Medulla oblongata (tissue), 1 donor: ENCODE results near the gene LRP2.
"Not testable (repeated sequence)": the region's sequence is repeated elsewhere in the genome, so short reads cannot be mapped to it uniquely, and the experiment has no call there.

ENCODE experiments used
- DNase-seq: peaks from one replicate; pipeline ENCODE4 v3.0.0-alpha.2; 2015; ENCODE audit errors: extremely low spot score

Gene LRP2

DNA sequence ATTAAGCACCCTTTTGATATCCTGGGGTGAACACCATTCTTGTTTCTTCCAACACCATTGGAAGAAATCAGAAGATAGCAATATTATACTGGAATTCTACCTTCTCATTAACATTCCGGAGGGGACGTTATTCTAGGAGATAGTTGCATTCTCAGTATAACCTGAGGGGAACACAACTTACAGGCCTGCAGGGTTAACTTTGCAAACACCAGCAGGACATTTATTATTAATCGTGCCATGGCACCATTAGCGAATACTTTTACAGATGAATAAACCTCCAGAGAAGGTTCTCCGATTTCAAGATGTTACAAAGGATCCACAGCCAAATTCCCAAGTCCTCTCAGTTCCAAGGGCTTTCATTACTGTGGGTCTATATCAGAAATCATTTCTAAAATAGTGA lies 184.0 kb downstream of the LRP2 start:
- no peak for DNase-seq

DNA sequence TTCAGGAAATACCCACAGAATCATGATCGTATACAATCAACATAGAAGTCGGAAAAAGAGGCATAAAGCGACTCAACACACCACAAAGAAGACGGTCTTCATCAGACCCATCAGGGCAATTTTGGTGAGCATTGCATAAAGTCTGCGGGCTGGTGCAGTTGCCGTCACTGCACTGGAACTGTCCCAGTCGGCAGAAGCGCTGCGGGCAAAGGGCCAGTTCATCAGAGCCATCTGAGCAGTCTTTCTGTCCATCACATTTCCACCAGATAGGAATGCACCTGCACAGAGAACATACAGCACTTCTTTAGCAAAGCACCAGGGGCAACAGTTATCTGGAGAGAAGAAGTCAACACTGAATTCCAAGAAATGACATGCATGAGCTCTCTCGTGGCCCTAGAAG lies 187.2 kb downstream of the LRP2 start:
- no peak for DNase-seq

DNA sequence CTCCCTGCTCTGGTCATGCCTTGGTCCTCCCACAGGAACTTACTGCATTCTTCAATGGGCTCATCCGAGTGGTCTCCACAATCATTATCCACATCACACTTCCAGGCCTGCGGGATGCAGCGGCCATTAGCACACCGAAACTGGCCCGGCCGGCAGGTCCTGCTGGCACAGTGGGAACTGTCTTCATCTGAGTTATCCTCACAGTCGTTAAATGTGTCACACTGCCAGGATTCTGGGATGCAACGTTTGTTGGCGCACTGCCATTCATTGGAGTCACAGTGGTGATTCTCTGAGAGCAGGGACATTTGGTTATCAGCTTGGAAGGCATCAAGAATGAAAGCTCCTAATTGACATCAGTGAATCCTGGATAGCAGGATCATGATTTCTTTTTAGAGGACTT lies 188.5 kb downstream of the LRP2 start:
- peak; percentile 32 for DNase-seq

DNA sequence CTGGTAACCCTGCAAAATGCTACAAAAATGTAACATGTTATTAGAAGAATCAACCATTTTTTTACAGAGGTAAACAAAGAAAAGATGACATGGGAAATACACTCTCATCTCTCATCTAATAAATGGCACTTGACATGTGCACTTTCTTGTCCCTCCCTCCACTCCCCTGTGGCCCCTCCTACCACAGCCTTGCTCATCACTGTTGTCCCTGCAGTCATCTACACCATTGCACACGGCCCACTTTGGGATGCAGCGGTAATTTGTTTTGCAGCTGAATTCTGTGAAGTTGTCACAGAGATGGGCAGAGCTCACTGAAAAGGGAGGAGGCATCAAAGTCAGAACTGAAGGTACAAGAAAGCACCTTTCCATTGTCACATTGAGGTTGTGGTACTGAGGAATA lies 189.4 kb downstream of the LRP2 start:
- DNase-seq = no peak

DNA sequence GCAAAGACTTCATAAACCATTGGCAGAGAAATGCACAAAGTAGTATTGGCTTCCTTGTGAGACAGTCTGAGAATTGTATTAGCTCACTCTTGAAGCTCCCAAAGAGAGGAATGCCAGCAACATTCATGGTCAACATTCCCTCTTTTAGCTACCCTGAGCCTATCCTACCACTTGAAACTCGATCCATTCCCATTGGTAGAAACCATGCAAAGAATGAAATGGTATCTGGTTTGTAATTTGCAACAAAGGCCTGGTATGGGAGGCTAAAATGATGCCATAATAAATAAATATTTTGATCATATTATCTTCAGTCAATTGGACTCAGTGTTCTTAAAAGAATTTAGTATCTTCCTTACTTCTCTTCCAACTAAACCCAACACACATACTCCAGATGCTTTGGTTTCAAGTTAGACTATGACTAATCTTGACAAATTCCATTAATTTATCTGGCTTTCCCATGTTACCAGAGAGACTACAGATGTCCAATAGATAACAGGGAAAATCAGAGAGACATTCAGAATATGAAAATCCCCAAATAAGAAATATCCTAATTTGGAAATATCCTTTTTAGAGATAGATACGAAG lies 190.1 kb downstream of the LRP2 start:
- no peak for DNase-seq

DNA sequence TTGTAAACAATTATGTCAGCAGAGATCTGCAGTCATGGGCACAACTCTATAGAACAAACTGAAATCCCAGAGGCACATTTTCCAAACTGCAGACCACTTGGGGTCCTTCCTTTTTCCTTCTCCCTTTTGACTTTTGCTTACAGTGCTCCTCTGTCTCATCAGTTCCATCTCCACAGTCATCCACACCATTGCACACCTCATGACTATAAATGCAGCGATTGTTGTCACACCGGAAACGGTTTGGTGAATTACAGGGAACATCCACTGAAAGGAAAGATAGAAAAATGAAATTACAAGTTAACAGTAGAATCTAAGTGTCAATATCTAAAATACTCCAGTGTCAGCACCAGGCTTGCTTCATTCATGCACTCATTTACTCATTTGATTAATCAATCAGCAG lies 196.5 kb downstream of the LRP2 start:
- no peak for DNase-seq

DNA sequence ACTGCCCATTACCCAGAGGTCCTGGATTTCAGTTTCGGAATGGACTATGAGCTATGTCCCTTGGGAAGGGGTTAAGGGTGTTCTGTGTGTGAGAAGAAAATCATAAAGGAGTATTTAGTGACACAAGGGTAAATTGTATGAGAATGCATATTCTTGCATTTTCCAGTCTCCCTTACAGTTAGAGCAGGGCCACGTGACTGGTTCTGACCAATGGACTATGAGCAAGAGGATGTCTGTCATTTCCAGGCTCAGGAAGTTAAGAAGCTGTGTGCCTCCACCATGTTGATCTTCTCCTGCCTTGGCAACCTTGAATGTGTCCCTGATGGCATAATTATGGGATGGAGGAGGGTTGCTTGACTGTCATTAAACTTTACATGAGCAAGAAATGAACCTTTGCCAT lies 198.0 kb downstream of the LRP2 start:
- no peak for DNase-seq

DNA sequence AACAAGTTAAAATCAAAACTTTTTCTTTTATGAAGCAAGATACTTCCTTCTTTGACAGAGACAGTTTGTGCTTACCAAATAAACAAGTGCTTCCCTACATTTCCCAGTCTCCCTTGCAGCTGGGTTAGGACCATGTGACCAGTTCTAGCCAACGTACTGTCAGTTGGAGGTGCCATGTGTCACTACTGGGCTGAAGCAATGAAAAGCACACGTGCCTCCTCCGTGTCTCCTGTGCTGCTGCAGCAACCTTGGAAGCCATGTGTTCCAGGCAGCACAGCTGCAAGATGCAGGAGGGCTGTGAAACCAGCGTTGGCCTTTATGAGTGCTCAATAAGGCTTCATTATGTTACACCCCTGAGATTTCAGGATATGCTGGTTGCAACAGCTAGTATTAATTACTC lies 199.7 kb downstream of the LRP2 start:
- no peak for DNase-seq

DNA sequence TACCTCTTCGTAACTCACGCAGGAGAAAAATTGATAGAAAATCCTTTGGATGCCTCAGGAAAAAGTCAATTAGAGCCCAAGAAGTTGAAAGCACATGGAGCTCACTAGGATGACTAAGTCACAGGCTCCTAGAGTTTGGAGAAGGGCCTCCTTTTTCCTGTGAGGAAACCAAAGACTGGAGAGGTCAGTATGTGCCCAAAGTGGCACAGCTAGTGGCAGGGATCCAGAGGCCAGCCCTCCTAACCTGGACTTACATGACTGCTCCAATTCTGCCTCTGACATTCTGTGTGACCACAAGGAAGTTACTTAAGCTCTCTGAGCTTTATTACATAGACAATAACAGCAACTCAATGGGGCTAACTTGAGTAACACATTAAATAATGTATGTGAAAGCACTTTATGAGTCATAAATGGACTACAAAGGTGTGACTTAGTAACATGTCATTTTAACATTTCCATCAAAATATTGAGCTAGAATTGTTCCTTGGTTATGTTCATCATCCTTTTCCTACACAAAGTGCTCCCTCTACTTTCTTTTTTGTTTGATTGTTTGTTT lies 201.3 kb downstream of the LRP2 start:
- DNase-seq = no peak

DNA sequence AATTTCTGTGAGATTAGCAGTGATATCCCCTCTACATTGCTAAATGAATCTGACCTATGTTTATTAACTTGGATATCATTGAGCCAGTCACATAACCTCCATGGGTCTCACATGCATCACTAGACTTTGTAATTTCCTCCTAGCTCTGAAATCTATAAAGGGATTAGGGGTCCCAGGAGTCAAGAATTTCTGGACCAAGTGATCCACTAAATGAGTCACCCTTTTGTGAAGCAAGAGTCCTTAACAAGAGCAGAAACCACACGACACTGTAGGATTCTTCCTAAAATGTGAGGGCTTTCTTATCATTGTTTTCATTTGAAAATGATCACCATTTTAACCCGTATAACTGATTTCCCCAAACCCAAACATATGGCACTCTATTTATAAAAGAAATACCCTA lies 202.6 kb downstream of the LRP2 start:
- DNase-seq = no peak

DNA sequence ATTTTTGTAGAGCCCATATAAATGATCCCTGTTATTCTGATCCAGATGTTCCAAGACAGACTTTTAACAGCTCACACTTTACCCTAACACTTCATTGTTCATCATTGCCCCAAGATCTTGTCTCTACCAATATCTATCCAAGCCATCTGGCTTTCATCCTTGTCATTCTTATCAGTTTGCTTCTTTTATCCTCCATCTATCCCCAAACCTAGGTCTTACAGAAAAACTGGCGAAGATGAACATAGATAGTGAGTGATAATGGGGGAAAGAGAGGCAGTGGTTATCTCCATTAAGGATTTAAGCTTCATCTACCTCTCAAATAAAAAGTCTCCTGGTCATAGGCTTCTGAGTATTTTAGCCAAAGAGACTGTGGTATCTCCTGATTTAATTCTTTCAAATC lies 203.5 kb downstream of the LRP2 start:
- no peak for DNase-seq

DNA sequence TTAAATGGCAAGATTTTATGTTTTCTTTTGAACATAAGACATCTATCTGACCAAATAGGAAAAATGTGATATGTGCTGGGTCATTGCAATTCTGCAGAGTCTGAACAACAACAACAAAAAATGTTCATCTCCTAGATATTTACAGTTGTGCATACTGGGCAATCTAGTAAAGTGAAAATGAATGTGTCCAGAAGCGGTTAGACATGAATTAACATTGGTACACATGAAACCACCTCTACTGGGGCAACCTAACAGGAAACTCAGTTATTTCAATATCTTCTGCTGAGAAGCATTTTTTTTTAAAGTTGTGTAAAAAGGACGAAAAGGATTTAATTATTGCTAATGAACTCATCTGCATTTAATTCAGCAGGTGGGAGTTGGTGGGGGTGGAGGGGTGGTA lies 216.1 kb downstream of the LRP2 start:
- no peak for DNase-seq

DNA sequence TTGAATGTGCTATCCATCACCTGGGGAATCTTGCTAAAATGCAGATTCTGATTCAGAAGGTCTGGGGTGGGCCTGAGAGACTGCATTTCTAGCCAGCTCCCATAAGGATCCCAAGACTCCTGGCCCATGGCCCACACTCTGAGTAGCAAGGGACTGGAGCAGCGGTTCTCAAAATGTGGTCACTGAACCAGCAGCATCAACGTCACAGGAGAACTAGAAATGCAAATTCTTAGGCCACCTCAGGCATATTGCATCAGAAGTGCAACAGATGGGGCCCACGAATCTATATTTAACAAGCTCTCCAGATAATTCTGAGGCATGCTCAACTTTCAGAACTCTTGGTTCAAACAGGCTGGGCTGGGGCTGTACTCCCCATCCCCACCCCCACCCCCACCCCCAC lies 218.3 kb downstream of the LRP2 start:
- no peak for DNase-seq

DNA sequence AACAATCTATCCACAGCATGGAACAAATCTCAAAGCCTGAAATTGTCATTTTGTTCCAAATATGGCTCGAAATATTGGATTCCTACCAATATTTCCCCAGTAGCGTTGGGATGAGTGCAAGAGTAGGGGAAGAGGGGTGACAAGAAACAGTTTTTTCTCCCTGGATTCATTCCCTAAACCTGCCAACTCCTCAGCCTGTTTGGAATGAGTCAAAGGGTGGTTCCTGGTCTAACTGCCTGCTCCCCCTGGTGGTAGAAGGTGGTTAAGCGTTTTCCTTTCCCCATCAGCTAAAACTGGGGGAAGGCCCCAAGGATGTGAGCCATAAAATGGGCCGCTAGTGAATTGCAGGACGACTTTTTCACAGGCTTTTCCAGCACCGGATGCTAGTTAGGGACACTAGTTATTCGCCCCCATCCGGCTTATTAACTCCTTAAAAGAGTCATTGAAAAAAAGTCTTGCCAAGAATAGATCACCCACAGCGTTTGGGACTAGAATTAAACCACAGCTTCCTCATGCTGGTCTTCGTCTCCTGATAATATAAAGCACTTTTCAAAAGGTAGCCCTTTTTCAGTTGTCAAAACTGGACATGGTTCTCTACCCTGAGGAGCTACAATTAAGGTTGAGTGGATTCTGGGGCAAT lies 220.5 kb downstream of the LRP2 start:
- peak; percentile 66 for DNase-seq

DNA sequence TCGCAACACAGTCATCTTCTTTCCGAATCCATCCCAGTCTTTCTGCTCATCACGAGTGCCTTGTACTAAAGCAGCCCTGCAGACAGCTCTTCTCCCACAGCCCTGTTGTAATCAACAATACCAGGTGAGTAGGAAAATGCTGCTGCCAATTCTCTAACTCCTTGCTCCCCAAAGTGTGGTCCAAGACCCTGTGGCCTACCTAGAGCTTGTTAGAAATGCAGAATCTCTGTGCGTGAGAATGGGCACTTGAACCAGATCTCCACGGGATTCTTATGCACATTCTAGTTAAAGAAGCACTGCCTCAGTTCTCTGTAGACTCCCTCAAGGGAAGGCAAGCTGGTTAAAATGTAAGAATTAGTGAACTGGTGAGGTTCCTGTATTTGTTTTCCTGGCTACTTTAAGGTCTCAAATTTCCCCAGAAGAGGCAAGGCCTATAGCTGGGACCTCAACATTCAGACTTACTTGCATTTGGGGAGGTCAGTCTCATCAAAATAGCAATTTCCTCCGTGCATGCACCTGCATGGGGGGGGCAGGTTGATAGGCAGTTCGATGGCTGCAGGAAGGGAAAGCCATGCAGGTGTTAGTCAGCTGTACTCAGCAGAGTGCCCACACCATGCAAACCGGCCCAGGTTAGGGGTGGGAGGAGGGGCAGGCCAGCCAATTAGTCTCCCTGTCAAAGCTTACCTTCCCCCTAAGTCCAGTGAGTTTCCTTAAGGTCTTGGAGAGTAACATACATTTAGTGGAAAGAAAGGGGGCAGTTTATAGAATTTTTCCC lies 222.2 kb downstream of the LRP2 start:
- DNase-seq = no peak

DNA sequence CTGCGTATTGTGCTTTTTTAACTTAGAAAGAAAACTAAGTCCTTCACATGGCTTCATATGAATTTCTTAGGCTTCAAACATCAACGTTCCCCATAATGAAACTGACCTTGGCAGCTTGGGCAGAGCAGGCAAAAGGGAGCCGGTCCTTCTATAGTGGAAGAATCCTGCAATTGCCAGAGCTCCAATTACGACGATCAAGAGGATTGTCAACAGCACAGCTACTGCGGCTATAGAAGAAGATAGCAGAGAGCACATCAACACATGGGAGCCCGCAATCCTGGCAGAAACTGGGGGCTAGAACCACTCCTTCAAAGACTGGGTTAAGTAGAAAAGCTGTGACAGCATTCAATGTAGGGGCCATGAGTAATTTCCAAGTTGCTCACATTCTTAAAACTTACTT lies 223.2 kb downstream of the LRP2 start:
- no peak for DNase-seq

DNA sequence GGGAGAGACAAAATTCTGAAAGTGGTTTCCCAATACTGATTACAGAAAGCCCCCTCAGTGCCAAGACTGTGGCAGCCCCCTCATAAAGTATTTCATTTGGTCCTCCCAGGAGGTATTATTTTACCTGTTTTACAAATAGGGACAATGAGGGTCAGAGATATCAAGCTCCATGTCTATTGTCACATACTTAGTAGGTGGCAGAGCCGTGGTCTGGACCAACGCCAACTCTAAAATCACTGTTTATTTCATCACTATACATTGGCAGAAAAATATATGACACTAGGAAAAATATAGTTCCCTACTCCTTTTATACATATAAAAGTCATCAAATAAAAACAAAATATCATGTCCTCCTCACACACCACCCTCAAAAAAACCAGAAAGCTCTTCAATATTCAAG lies 224.4 kb downstream of the LRP2 start:
- no peak for DNase-seq

DNA sequence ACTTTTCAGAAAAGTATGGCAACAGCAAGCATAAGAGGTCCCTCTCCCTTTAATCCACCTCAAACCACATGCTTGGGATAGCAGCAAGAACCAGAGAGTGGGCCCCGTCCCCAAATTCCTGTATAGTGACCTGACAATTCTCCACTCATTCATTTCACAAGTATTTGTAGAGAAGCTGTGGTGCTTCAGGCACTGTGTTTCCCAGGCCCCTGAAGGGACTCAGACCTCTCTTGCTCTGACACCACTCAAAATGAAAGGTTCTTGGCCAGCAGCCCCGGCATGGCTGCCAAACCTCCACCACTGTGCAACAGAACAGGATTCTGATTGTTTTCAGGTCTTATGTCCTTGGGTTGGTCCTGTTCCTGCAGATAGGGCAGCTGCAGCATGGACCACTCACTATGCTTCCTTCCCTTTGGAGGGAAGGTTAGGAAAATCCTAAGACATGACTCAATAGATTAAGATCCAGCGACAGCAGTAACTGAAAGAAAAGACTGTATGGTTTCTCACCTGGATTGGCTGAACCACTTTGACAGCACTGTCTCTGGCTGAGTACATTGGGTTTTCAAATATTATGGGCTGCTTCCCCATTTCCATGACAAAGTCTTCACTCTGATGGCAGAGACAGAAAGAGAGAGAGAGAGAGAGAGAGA lies 225.3 kb downstream of the LRP2 start:
- no peak for DNase-seq

DNA sequence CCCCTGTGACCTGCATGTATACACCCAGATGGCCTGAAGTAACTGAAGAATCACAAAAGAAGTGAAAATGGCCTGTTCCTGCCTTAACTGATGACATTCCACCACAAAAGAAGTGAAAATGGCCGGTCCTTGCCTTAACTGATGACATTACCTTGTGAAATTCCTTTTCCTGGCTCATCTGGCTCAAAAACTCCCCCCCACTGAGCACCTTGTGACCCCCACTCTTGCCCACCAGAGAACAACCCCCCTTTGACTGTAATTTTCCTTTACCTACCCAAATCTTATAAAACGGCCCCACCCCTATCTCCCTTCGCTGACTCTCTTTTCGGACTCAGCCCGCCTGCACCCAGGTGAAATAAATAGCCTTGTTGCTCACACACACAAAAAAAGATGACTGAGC lies 225.9 kb downstream of the LRP2 start:
- DNase-seq = not testable (repeated sequence)

DNA sequence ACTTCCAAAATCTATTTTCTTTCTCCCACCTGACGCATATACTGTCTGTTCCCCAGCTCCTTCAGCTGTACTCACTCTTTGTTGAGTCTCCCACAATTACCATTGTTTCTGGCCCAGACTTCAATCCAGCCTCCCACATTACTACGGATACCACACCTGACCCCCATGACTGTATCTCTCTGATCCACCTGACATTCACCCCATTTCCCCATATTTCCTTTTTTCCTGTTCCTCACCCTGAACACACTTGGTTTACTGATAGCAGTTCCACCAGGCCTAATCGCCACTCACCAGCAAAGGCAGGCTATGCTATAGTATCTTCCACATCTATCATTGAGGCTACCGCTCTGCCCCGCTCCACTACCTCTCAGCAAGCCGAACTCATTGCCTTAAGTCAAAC lies 228.1 kb downstream of the LRP2 start:
- DNase-seq = not testable (repeated sequence)

DNA sequence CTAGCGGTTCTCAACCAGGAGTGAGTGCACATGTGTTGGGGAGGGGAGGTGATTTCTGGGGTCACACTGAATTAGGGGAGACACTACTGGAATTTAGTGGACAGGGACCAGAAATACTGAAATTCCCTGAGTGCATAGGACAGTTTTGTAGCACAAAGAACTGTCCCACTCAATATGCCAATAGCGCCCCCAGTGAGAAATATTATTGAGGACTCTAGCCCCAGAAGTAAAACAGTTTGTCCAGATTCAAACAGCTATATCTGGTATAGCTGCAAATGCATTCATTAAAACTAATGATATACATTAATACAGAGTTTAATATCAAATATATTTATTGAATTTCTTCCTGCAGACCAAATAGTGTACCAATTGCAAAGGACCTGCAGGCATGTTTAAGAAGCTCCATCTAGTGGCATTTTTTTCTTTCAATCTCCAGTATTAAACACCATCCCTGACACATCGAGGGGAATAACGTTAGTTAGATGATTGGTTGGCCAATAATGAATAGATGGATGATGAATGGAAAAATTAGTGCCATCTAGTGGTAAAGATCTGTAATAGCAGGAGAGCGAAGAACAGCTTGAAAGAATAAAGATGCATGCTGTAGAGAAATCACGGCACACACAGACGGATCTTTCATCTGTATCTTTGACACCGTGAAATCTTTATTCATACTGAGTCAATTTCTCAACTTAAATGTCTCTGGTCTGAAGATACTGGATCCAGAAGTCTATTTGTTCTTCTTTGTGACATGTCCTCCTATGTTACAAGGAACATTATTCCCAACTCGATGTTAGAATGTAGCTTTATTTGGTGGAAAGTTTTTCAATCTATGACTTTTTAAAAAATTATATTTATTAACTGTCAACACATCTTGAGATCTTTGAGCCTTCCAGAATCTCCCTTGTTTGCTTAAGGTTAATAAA lies 230.5 kb downstream of the LRP2 start:
- peak; percentile 62 for DNase-seq
